Thoracic aorta (tissue), 2 donors: ENCODE results near the gene CZIB. TPM values are rescaled to one million over a fixed set of nuclear protein-coding genes. Genes with fewer than 3 reads are reported as not detected.

Experiments
- ATAC-seq: fragments of 150-250 bp; one replicate; pipeline ENCODE4 v1.8.0; 2017; ENCODE audit warnings: low read depth; ENCODE audit not compliant: insufficient number of reproducible peaks, low FRiP score
- DNase-seq: peaks from one replicate; pipeline ENCODE4 v3.0.0-alpha.2; 2020; ENCODE audit warnings: low spot score
- H3K27ac ChIP-seq, 2 donors: fragments of 200-600 bp; sonication (generic); 1 replicate in 1 of 2; 2 replicates in 1 of 2; pipeline ENCODE4 v1.5.1; 2016; ENCODE audit warnings: mild to moderate bottlenecking in 2 of 2, moderate library complexity in 2 of 2
- H3K27me3 ChIP-seq: fragments of 200-600 bp; sonication (generic); replicated peaks from 2 replicates; pipeline ENCODE4 v1.6.0; 2016; ENCODE audit warnings: mild to moderate bottlenecking; ENCODE audit not compliant: insufficient read depth
- H3K36me3 ChIP-seq: fragments of 200-600 bp; sonication (generic); one replicate; pipeline ENCODE4 v1.5.1; 2016
- H3K4me1 ChIP-seq, 2 donors: fragments of 200-600 bp; sonication (generic); 1 replicate in 1 of 2; 2 replicates in 1 of 2; pipeline versions ENCODE4 v1.5.1 to v1.6.0; 2016; ENCODE audit warnings: low read depth in 2 of 2, mild to moderate bottlenecking in 1 of 2; ENCODE audit not compliant: control insufficient read depth in 1 of 2
- H3K4me3 ChIP-seq: fragments of 200-600 bp; sonication (generic); 2 replicates; pipeline ENCODE4 v1.5.1; 2016; ENCODE audit warnings: mild to moderate bottlenecking
- H3K9me3 ChIP-seq: fragments of 200-600 bp; sonication (generic); 2 replicates; pipeline ENCODE4 v1.5.1; 2016
- CTCF ChIP-seq: fragments of 200-600 bp; sonication (generic); IDR thresholded peaks from one replicate; pipeline ENCODE4 v1.5.1; 2019; ENCODE audit warnings: antibody characterized with exemption
- total RNA-seq, 2 donors: library from RNA; depleted of rRNA; stranded (reverse); fragments of >200 nt; gene quantifications; one replicate each; pipeline versions ENCODE4 v1.1.0 to v1.2.3, GENCODE V29; 2016

Gene CZIB
- total RNA-seq, 2 donors from 2014 or later: 46.4 to 49.6 TPM

DNA sequence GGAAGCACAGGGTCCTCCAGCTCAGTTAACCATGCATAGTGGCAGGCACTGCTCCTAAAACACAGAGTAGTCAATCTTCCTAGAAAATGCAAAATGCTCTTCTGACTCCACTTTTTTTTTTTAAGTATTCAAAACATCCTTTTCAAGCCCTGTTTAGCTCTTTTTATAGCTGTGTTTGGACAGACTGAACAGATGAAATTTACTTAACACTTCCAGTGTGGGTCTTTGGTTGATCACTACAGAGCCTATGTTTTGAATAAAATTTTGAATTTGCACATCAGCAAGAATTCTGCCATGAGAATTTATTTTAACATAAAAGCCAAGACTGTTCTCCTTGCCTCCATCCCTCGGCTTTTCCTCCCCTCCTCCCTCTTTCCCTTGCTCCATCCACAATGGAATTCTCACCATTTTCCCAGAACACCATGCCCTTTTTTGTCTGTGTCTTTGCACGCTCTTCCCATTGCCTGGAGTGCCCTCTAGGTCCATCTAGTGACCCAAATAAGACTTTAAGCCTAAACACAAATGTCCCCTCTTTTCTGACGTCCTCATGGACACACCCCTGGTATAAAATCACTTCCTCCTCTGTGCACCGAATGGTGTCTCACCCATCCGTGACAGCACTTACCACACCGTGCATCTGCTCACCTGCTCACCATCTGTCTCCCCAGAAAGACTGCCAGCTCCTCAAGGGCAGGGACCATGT is 47.9 kb downstream of the CZIB start:
- no peak for TF ChIP-seq CTCF
- H3K27me3 ChIP-seq: no peaks in the 10 kb centered on the region
- H3K36me3 ChIP-seq: no peaks in the 10 kb centered on the region
- no peak for ATAC-seq
- H3K4me1 ChIP-seq: peaks cover 14 to 29% of the 10 kb centered on the region in 2 donors
- no peak overlapping the region for H3K27ac ChIP-seq
- H3K9me3 ChIP-seq: no peaks in the 10 kb centered on the region
- no peak overlapping the region for H3K4me3 ChIP-seq
- DNase-seq: no peak

DNA sequence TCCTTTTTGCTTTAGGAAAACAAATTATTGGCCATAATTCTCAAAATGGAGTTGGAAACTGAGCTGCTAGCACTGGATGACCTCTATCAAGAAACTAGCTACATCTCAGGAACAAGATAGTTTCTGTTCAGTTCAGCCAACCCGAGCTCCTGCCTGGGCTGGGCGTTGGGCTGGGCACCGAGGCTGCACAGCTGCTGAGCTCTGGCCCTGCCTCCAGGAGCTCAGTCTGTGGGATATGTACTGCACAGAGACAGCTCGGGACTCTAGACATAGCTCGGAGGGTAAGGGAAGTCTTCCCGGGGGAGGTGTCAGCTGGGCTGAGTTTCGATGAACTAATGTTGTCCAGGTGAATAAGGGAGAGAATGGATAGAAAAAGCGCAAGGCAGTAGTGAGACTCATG is 53.5 kb downstream of the CZIB start:
- no peak for DNase-seq
- no peak overlapping the region for H3K27ac ChIP-seq

DNA sequence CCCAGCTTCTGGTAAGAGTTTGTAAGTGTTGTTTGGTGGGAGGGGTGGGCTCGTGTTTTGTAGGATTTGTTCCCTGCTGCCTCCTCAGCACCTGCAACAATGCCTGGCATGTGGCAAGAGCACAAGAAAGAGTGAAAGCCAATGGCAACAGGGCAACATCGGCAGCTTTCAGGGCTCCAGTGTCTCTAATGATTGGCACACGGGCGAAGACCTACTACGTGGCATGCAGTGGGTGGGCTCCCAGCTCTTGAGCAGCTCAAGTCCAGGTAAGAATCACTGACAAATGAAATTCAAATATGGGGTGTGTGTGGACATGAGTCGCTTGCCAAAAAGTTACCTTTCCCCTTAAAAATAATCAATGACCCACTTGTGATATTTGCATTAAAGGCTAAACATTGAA is 54.1 kb downstream of the CZIB start:
- Histone ChIP-seq H3K4me1 (no peaks in the 10 kb centered on the region), H3K4me3 (no peak overlapping the region), H3K27ac (no peak overlapping the region), H3K36me3 (no peaks in the 10 kb centered on the region), H3K27me3 (no peaks in the 10 kb centered on the region), H3K9me3 (no peaks in the 10 kb centered on the region)
- no peak for TF ChIP-seq CTCF
- DNase-seq (no peak), ATAC-seq (no peak)

More for the DNA sequence above, 53.5 kb downstream of the CZIB start:
- Histone ChIP-seq H3K4me3 (no peak overlapping the region), H3K36me3 (no peaks in the 10 kb centered on the region), H3K9me3 (no peaks in the 10 kb centered on the region), H3K27me3 (no peaks in the 10 kb centered on the region), H3K4me1 (peaks cover under 1% of the 10 kb centered on the region in 2 donors)
- no peak for TF ChIP-seq CTCF
- ATAC-seq: no peak

GRCh38 chr1:53165408-53165961 is 54.9 kb downstream of the CZIB start:
- DNase-seq: no peak

More at GRCh38 chr1:53165408-53165961, 54.9 kb downstream of the CZIB start:
- Histone ChIP-seq H3K4me1 (no peaks in the 10 kb centered on the region), H3K27me3 (no peaks in the 10 kb centered on the region), H3K9me3 (no peaks in the 10 kb centered on the region), H3K4me3 (no peak overlapping the region), H3K36me3 (no peaks in the 10 kb centered on the region), H3K27ac (no peak overlapping the region)
- TF ChIP-seq CTCF: no peak
- no peak for ATAC-seq

Other genes with a start within 250 kb of the CZIB start
- gene PODN, start 158.4 kb downstream of the CZIB start, total RNA-seq: 100 to 1,000 TPM; 119 to 152 TPM
- 1 to 10 TPM in 1 of 2 donors, under 1 TPM in 1; 0.42 to 3.0 TPM for gene SLC1A7, start 78.0 kb downstream of the CZIB start, total RNA-seq
- 10 to 100 TPM in 1 of 2 donors, 1 to 10 TPM in 1; 6.6 to 20.4 TPM for gene CPT2, start 23.8 kb downstream of the CZIB start, total RNA-seq
- gene MAGOH, start 17.9 kb upstream of the CZIB start, total RNA-seq: 10 to 100 TPM in 1 of 2 donors, 1 to 10 TPM in 1; 9.5 to 21.8 TPM
- 10 to 100 TPM; 14.1 to 24.1 TPM for gene LRP8, start 107.4 kb upstream of the CZIB start, total RNA-seq
- not detected for gene DMRTB1, start 238.8 kb upstream of the CZIB start, total RNA-seq